ENCODE data around the gene PRPF38B.
"Not testable (repeated sequence)": the region's sequence is repeated elsewhere in the genome, so short reads cannot be mapped to it uniquely, and the experiment has no call there.

PRPF38B gene

DNA sequence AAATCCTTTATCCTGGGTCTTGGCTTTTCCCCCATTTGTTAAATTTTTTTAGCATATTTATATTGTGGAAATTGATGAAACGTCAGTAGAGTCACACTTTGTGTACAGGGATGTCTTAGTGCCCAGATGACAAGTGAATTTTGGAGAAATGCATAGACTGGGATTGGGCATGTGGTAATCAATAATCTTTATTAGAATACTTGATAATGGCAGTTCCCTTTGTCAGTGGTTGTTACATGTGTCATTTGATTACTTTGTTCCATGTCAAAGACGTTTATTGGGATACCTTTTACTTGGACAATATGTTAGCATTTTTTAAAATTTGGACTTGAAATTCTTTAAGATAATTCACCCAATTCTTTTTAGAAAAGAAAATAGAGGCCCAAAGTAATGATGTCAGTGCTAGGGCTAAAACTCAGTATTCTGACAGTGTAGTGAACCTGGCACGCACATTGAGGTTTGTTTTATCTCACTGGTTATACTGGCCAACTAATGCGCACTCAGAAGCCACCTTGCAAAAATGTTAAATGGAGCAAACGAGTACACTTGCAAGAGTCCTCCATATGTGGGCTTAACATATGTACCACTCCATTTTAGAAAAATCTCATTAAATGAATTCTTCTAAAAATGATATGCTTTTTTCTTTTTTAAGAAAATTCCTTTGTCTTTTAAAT is 9.2 kb downstream of the PRPF38B start:
- peaks cover 7% of the 10 kb centered on the region for H3K79me2 ChIP-seq (ENCODE audit: low read length)
- no peak overlapping the region for H3K27ac ChIP-seq (ENCODE audit: low read length)
- no peaks in the 10 kb centered on the region for H3K9me3 ChIP-seq (ENCODE audit: insufficient read depth, low read length)
- H3K4me2 ChIP-seq (ENCODE audit: low read length): no peak overlapping the region
- TF ChIP-seq, protein P1, sequence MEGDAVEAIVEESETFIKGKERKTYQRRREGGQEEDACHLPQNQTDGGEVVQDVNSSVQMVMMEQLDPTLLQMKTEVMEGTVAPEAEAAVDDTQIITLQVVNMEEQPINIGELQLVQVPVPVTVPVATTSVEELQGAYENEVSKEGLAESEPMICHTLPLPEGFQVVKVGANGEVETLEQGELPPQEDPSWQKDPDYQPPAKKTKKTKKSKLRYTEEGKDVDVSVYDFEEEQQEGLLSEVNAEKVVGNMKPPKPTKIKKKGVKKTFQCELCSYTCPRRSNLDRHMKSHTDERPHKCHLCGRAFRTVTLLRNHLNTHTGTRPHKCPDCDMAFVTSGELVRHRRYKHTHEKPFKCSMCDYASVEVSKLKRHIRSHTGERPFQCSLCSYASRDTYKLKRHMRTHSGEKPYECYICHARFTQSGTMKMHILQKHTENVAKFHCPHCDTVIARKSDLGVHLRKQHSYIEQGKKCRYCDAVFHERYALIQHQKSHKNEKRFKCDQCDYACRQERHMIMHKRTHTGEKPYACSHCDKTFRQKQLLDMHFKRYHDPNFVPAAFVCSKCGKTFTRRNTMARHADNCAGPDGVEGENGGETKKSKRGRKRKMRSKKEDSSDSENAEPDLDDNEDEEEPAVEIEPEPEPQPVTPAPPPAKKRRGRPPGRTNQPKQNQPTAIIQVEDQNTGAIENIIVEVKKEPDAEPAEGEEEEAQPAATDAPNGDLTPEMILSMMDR (IDR thresholded peaks at IDR 0.05; ENCODE audit: low read depth, low read length): no peak
- no peak for TF ChIP-seq EZH2phosphoT487 (IDR thresholded peaks at IDR 0.05; ENCODE audit: low read depth)
- H2AFZ ChIP-seq (ENCODE audit: low read depth, low read length): no peak overlapping the region
- no peak overlapping the region for H3K4me3 ChIP-seq (ENCODE audit: low read length)
- H3K9ac ChIP-seq (ENCODE audit: low read length): no peak overlapping the region
- H3K4me1 ChIP-seq (ENCODE audit: low read length): no peaks in the 10 kb centered on the region
- H3K27me3 ChIP-seq (ENCODE audit: low read depth, low read length): no peaks in the 10 kb centered on the region
- H3K36me3 ChIP-seq (replicated peaks; ENCODE audit: low read depth, low read length): peaks cover 49% of the 10 kb centered on the region
- H4K20me1 ChIP-seq (ENCODE audit: insufficient read depth, low read length): peaks cover 6% of the 10 kb centered on the region; the same call in 1 of the 2 replicates

DNA sequence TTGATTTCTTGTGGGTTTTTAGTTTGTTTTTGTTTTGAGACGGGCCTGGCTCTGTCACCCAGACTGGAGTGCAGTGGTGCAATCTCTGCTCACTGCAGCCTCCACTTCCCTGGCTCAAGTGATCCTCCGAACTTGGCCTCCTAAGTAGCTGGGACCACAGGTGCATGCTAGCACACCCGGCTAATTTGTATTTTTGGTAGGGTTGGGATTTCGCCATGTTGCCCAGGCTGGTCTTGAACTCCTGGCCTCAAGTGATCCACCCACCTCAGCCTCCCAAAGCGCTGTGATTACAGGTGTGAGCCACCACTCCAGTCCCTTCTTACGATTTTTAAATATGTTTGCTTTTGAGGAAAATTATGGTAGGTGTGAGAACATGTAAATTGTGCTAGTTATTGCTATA is 10.0 kb downstream of the PRPF38B start:
- not testable (repeated sequence) for H3K9ac ChIP-seq (ENCODE audit: low read length); H3K27me3 ChIP-seq (ENCODE audit: low read depth, low read length); H4K20me1 ChIP-seq (ENCODE audit: insufficient read depth, low read length); H3K9me3 ChIP-seq (ENCODE audit: insufficient read depth, low read length); H3K4me3 ChIP-seq (ENCODE audit: low read length); H3K4me1 ChIP-seq (ENCODE audit: low read length); H3K79me2 ChIP-seq (ENCODE audit: low read length); H3K27ac ChIP-seq (ENCODE audit: low read length); H3K4me2 ChIP-seq (ENCODE audit: low read length); H2AFZ ChIP-seq (ENCODE audit: low read depth, low read length)
- H3K36me3 ChIP-seq (replicated peaks; ENCODE audit: low read depth, low read length): peaks cover 41% of the 10 kb centered on the region

DNA sequence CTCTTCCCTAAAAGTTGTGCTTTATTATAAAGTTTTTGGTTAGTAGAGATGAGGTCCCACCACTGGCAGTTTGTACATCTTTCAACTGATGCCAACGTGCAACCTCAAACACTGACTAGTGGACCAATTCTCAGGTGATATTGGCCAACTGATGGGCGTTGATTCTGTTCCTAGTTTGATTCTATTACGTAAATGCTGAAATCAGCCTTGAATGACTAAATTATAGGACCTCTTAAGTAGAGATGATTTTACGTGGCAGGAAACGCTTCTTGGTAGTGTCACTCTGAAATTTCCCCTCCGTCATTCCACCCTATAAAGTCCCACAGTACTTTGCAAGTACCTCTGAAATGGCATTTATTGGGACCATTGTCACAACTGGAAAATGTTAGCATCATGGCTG is 11.8 kb downstream of the PRPF38B start:
- Histone ChIP-seq H3K4me1 (ENCODE audit: low read length) (no peaks in the 10 kb centered on the region), H3K36me3 (replicated peaks; ENCODE audit: low read depth, low read length) (peaks cover 26% of the 10 kb centered on the region), H3K9ac (ENCODE audit: low read length) (no peak overlapping the region), H3K9me3 (ENCODE audit: insufficient read depth, low read length) (no peaks in the 10 kb centered on the region), H3K4me2 (ENCODE audit: low read length) (no peak overlapping the region), H4K20me1 (ENCODE audit: insufficient read depth, low read length) (no peaks in the 10 kb centered on the region; the same call in 1 of the 2 replicates), H3K4me3 (ENCODE audit: low read length) (no peak overlapping the region), H2AFZ (ENCODE audit: low read depth, low read length) (no peak overlapping the region), H3K27ac (ENCODE audit: low read length) (no peak overlapping the region), H3K79me2 (ENCODE audit: low read length) (no peaks in the 10 kb centered on the region), H3K27me3 (ENCODE audit: low read depth, low read length) (no peaks in the 10 kb centered on the region)
- TF ChIP-seq EZH2phosphoT487 (IDR thresholded peaks at IDR 0.05; ENCODE audit: low read depth): no peak
- TF ChIP-seq, protein P1 (IDR thresholded peaks at IDR 0.05; ENCODE audit: low read depth, low read length): no peak

DNA sequence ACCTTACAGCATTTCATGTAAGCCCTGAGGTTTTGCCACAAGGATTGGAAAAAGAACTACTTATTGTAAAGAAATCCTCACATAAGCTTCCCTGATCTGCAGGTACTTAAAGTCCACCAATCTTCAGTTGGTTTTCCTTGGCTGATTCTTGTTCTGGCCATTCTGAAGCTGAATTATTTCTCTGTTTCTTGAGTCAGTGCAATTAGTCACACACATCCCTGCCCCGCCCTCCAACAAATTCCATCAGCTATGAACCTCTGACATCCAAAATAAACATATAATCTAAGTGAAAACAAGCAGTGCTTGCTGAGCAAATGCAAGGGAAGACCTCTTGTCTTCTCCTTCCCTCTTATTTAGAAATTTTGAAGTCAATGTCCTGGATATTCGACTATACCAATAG is 12.4 kb downstream of the PRPF38B start:
- Histone ChIP-seq H3K27me3 (ENCODE audit: low read depth, low read length) (no peaks in the 10 kb centered on the region), H3K4me2 (ENCODE audit: low read length) (no peak overlapping the region), H3K4me1 (ENCODE audit: low read length) (no peaks in the 10 kb centered on the region), H3K9ac (ENCODE audit: low read length) (no peak overlapping the region), H3K9me3 (ENCODE audit: insufficient read depth, low read length) (no peaks in the 10 kb centered on the region), H3K27ac (ENCODE audit: low read length) (no peak overlapping the region), H3K4me3 (ENCODE audit: low read length) (no peak overlapping the region), H2AFZ (ENCODE audit: low read depth, low read length) (no peak overlapping the region), H3K79me2 (ENCODE audit: low read length) (no peaks in the 10 kb centered on the region), H3K36me3 (replicated peaks; ENCODE audit: low read depth, low read length) (peaks cover 21% of the 10 kb centered on the region), H4K20me1 (ENCODE audit: insufficient read depth, low read length) (no peaks in the 10 kb centered on the region; the same call in 1 of the 2 replicates)
- TF ChIP-seq, protein P1 (IDR thresholded peaks at IDR 0.05; ENCODE audit: low read depth, low read length): no peak
- no peak for TF ChIP-seq EZH2phosphoT487 (IDR thresholded peaks at IDR 0.05; ENCODE audit: low read depth)

Measured in OCI-LY3 (cell line).